Activated CD4-positive, alpha-beta T cell treated with anti-CD3 and anti-CD28 coated beads, Interleukin-2, amount 10 ng/mL, durations not matched to agents 24 days and 14 days (primary cell): ENCODE measurements around the gene CDKN2B-AS1. TPM values are rescaled to one million over a fixed set of nuclear protein-coding genes. Genes with fewer than 3 reads are reported as not detected.

Source experiments
- DNase-seq: peaks from one replicate; pipeline ENCODE4 v3.0.0; 2022
- H3K27ac Mint-ChIP-seq: one replicate; pipeline ENCODE4 v1.8.0; 2022; ENCODE audit warnings: mild to moderate bottlenecking, mixed read lengths
- H3K27me3 Mint-ChIP-seq: one replicate; pipeline ENCODE4 v1.8.0; 2022; ENCODE audit warnings: mixed read lengths
- H3K36me3 Mint-ChIP-seq: one replicate; pipeline ENCODE4 v1.8.0; 2022; ENCODE audit warnings: low read depth, mild to moderate bottlenecking, mixed read lengths
- H3K4me1 Mint-ChIP-seq: one replicate; pipeline ENCODE4 v1.8.0; 2021; ENCODE audit warnings: mixed read lengths
- H3K4me3 Mint-ChIP-seq: one replicate; pipeline ENCODE4 v1.8.0; 2022; ENCODE audit warnings: mild to moderate bottlenecking, moderate library complexity, mixed read lengths
- H3K9me3 Mint-ChIP-seq: one replicate; pipeline ENCODE4 v1.8.0; 2021; ENCODE audit warnings: mixed read lengths
- intact Hi-C: fragments of 100-400 bp; cut with micrococcal nuclease; formaldehyde crosslinking; loops from one replicate; pipeline ENCODE4 v1.15.1; 2023
- total RNA-seq: library from RNA; stranded (reverse); gene quantifications from 2 replicates; pipeline ENCODE4 v1.2.3, GENCODE V29; 2022

CDKN2B-AS1 gene
- total RNA-seq, 1 donor from 2014 or later, result 0.42 TPM

DNA sequence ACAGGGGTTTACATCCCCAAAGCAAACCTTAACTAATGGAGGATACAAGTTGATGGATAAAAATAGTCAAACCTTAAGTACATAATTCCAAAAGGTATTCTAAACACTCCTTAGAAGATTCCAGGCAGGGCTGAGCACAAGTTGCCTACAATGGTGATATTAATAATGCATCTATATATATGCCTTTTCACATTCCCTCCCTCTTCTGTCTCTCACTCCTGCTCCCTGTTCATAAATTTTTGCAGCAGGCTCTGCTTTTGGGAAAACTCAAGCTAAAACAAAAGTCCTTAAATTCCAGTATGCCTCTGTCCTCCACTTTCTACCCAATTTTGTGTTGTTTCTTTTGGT lies 153.9 kb downstream of the CDKN2B-AS1 start:
- DNase-seq, result no peak
- H3K27ac Mint-ChIP-seq, result no peak overlapping the region

DNA sequence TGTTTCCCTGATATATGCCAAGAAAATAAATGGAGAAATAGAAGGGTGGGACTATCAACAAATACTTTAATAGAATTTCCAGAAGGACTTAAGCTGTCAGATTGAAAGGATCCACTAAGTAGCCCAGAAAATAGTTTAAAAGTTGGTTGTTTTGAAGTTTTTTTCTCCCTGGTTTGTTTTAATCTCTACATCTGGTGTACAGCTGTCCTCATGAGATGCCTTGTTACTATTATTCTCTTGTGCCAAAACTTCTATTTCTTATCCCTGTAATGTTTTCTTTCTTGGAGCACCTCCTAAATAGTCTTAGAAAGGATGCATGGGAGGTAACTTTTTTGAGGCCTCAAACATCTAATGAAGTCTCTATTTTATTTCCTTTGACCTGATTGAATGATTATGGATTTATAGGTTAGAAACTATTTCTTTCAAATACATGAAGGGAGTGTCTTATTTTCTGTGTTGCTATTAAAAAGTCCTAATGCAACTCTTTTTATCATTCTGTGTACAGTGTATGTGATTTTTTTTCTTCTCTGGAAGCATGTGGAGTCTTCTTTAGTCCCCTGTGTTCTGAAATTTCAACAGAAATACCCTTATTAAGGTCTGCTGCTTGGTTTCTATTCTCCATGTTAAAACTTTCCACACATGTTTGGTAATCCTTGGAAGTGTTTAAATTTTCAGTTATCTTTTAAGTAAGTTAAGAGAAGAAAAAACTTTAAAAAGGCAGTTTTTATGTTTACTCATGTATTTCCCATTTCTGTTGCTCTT lies 154.5 kb downstream of the CDKN2B-AS1 start:
- no peak overlapping the region for H3K27ac Mint-ChIP-seq
- H3K9me3 Mint-ChIP-seq, result peaks cover 3% of the 10 kb centered on the region
- intact Hi-C loops, result loop anchor here (1.0 to 5.0 kb wide), 6 partner anchors 26 to 336 kb away; no protein-coding TSS in a partner anchor
- H3K27me3 Mint-ChIP-seq, result peaks cover 32% of the 10 kb centered on the region
- no peak for DNase-seq
- peaks cover 22% of the 10 kb centered on the region for H3K4me1 Mint-ChIP-seq
- no peak overlapping the region for H3K4me3 Mint-ChIP-seq
- H3K36me3 Mint-ChIP-seq, result no peaks in the 10 kb centered on the region

More for the DNA sequence above, 153.9 kb downstream of the CDKN2B-AS1 start:
- intact Hi-C loops, result loop anchor here (1.0 to 5.0 kb wide), 6 partner anchors 26 to 336 kb away; no protein-coding TSS in a partner anchor
- Mint-ChIP-seq H3K36me3 (no peaks in the 10 kb centered on the region), H3K27me3 (peaks cover 37% of the 10 kb centered on the region), H3K4me3 (no peak overlapping the region), H3K9me3 (peaks cover 3% of the 10 kb centered on the region), H3K4me1 (peaks cover 22% of the 10 kb centered on the region)

DNA sequence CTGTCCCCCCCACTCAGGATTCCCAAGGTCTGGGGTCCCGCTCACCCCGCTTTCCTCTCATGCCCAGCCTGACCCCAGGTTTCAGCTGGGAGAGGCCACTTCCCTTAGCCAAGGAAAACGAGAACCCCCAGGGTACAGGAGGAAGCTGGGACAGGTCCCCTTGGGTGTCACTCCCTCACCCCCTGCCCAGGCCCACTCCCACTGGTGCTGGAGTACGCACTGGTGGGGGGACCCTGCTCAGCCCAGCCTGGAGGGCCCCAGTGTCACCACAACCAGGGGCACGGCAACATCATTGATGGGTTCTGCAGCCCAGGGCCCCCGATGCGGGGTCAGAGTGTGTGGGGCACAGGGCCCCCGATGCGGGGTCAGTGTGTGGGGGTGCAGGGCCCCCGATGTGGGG lies 159.5 kb downstream of the CDKN2B-AS1 start:
- no peak overlapping the region for H3K27ac Mint-ChIP-seq
- H3K9me3 Mint-ChIP-seq, result no peaks in the 10 kb centered on the region
- no peaks in the 10 kb centered on the region for H3K36me3 Mint-ChIP-seq
- H3K4me3 Mint-ChIP-seq, result no peak overlapping the region
- intact Hi-C loops, result no loop called here
- H3K4me1 Mint-ChIP-seq, result peaks cover 8% of the 10 kb centered on the region
- H3K27me3 Mint-ChIP-seq, result peaks cover 32% of the 10 kb centered on the region
- no peak for DNase-seq

DNA sequence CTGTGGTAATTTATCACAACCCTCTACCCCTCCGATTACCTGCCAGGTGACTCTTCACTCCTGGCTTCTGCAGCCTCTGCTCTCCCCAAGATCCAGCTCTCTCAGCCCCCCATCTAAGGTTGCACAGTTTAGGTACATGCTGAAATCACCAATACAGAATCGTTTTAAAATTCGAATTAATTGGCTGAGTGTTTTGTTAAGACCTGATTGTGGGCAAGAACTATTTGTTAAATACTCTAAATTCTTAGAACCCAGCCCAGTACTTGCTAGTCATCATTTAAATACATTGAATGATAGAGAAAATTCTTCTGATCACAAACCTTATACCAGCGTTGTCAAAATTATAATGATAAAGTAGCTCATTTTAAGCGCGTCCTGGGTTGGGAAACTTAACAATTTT lies 162.0 kb downstream of the CDKN2B-AS1 start:
- Mint-ChIP-seq H3K4me1 (peaks cover 8% of the 10 kb centered on the region), H3K4me3 (no peak overlapping the region), H3K27me3 (peaks cover 33% of the 10 kb centered on the region), H3K27ac (no peak overlapping the region), H3K9me3 (no peaks in the 10 kb centered on the region), H3K36me3 (no peaks in the 10 kb centered on the region)
- intact Hi-C loops, result no loop called here
- DNase-seq, result no peak

- peaks cover 5% of the 10 kb centered on the region for H3K4me1 Mint-ChIP-seq
- intact Hi-C loops, result no loop called here
- H3K27ac Mint-ChIP-seq, result no peak overlapping the region
- no peak for DNase-seq
- H3K4me3 Mint-ChIP-seq, result no peak overlapping the region
- H3K27me3 Mint-ChIP-seq, result peaks cover 35% of the 10 kb centered on the region
- H3K9me3 Mint-ChIP-seq, result no peaks in the 10 kb centered on the region
- no peaks in the 10 kb centered on the region for H3K36me3 Mint-ChIP-seq
Observed at GRCh38 chr9:22157276-22157675, 162.7 kb downstream of the CDKN2B-AS1 start.

- intact Hi-C loops, result no loop called here
- H3K36me3 Mint-ChIP-seq, result no peaks in the 10 kb centered on the region
- no peak for DNase-seq
- H3K4me3 Mint-ChIP-seq, result no peak overlapping the region
- peaks cover 35% of the 10 kb centered on the region for H3K27me3 Mint-ChIP-seq
- no peaks in the 10 kb centered on the region for H3K9me3 Mint-ChIP-seq
- H3K27ac Mint-ChIP-seq, result no peak overlapping the region
- H3K4me1 Mint-ChIP-seq, result peaks cover 5% of the 10 kb centered on the region
Observed at GRCh38 chr9:22157828-22158227, 163.2 kb downstream of the CDKN2B-AS1 start.

DNA sequence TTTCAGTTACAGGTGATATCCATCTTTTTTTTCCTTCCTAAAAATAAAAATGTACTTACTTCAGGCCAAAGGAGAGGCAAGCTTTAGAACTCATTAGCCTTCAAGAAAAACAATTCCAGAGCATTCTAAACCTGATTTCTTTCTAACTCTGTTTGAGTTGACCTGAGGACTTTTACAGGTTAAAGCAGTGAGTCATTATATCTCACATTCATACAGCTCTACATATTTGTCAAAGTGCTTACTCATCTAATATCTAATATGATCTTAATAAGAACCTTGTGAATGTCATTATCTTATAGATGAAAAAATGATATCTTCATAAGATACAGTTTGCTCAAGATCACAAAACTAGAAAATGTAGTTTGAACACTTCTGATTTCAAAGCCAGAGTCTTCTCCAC lies 163.7 kb downstream of the CDKN2B-AS1 start:
- intact Hi-C loops, result no loop called here
- H3K27me3 Mint-ChIP-seq, result peaks cover 34% of the 10 kb centered on the region
- no peak overlapping the region for H3K27ac Mint-ChIP-seq
- H3K4me1 Mint-ChIP-seq, result peaks cover 5% of the 10 kb centered on the region
- H3K9me3 Mint-ChIP-seq, result no peaks in the 10 kb centered on the region
- no peak overlapping the region for H3K4me3 Mint-ChIP-seq
- H3K36me3 Mint-ChIP-seq, result no peaks in the 10 kb centered on the region
- no peak for DNase-seq

DNA sequence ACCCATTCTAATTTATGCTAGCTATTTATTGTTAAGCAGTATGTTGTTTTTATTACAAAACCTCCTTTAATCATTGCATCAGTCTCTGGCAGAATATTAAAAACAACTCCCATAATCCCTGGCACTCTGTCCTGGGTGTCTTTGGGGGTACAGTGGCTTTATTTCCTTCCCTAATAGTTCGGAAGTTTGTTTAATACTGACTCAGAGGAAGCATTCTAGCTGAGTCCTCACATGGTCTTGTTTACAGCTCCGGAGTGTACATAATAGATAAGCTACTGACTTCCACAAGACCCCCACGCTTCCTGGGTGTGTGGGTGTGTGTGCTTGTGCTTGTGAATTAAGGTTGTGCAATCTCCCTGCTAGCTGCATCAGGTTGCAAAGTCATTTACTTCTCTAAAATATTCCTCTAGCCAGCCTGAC lies 164.3 kb downstream of the CDKN2B-AS1 start:
- Mint-ChIP-seq H3K4me3 (no peak overlapping the region), H3K27ac (no peak overlapping the region), H3K36me3 (no peaks in the 10 kb centered on the region), H3K9me3 (no peaks in the 10 kb centered on the region), H3K4me1 (peaks cover 5% of the 10 kb centered on the region), H3K27me3 (peaks cover 34% of the 10 kb centered on the region)
- intact Hi-C loops, result no loop called here
- DNase-seq, result no peak

DNA sequence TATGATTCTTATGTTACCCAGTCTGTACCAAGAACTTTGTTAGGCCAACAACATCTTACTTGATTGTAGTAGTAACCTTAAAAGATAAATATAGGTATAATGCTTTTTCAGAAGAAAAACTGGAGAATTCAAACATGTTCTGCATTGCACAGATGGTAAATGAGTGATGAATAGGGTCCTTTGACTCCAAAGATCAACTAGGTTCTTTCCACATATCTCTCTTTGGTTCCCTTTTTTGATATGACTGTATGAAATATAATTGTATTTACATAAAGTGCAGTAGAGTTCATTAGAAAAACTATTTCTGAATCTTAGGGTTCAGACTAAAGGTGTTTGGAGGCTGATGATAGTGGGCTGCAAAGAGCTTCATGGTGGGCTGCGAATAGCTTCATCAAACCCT lies 165.0 kb downstream of the CDKN2B-AS1 start:
- Mint-ChIP-seq H3K4me3 (no peak overlapping the region), H3K36me3 (no peaks in the 10 kb centered on the region), H3K4me1 (peaks cover 5% of the 10 kb centered on the region), H3K27ac (no peak overlapping the region), H3K9me3 (no peaks in the 10 kb centered on the region), H3K27me3 (peaks cover 37% of the 10 kb centered on the region)
- no peak for DNase-seq
- intact Hi-C loops, result no loop called here

GRCh38 chr9:22160221-22160620 lies 165.6 kb downstream of the CDKN2B-AS1 start:
- Mint-ChIP-seq H3K27me3 (peaks cover 43% of the 10 kb centered on the region), H3K27ac (no peak overlapping the region), H3K4me1 (peaks cover 5% of the 10 kb centered on the region), H3K9me3 (no peaks in the 10 kb centered on the region), H3K4me3 (no peak overlapping the region), H3K36me3 (no peaks in the 10 kb centered on the region)
- intact Hi-C loops, result no loop called here
- DNase-seq, result no peak

GRCh38 chr9:22165144-22165543 lies 170.6 kb downstream of the CDKN2B-AS1 start:
- no peaks in the 10 kb centered on the region for H3K36me3 Mint-ChIP-seq
- no peak overlapping the region for H3K4me3 Mint-ChIP-seq
- H3K27ac Mint-ChIP-seq, result no peak overlapping the region
- H3K9me3 Mint-ChIP-seq, result no peaks in the 10 kb centered on the region
- peaks cover 42% of the 10 kb centered on the region for H3K27me3 Mint-ChIP-seq
- no peak for DNase-seq
- no peaks in the 10 kb centered on the region for H3K4me1 Mint-ChIP-seq
- intact Hi-C loops, result no loop called here

DNA sequence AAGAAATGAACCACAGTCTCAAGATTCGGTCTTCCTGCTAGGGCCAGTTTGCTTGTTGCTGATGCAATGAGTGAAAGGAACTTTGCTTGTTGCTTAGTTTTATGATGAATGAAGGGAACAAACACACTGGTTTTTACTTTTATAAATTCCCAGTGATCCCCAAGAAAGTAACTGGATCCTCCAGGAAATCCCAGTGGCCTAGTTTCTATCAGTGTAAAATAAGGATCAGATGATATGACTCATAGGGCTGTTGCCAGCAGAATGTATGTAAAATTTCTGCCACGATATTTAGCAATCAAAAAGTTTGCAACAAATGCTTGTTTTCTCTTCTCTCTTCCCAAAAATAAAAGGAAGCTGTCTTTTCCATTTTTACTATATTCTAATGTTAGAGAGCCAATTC lies 174.7 kb downstream of the CDKN2B-AS1 start:
- no peak overlapping the region for H3K27ac Mint-ChIP-seq
- peaks cover 2% of the 10 kb centered on the region for H3K4me1 Mint-ChIP-seq
- no peaks in the 10 kb centered on the region for H3K9me3 Mint-ChIP-seq
- no peaks in the 10 kb centered on the region for H3K36me3 Mint-ChIP-seq
- intact Hi-C loops, result no loop called here
- H3K27me3 Mint-ChIP-seq, result peaks cover 33% of the 10 kb centered on the region
- H3K4me3 Mint-ChIP-seq, result no peak overlapping the region
- DNase-seq, result no peak

GRCh38 chr9:22169727-22170503 lies 175.3 kb downstream of the CDKN2B-AS1 start:
- DNase-seq, result no peak
- Mint-ChIP-seq H3K4me1 (peaks cover 2% of the 10 kb centered on the region), H3K36me3 (no peaks in the 10 kb centered on the region), H3K27me3 (peaks cover 28% of the 10 kb centered on the region), H3K27ac (no peak overlapping the region), H3K9me3 (no peaks in the 10 kb centered on the region), H3K4me3 (no peak overlapping the region)
- intact Hi-C loops, result no loop called here
